Esophagus squamous epithelium (tissue), 5 donors: ENCODE data around the gene RPA1. TPM values are rescaled to one million over a fixed set of nuclear protein-coding genes. Genes with fewer than 3 reads are reported as not detected.

Experiments
- DNase-seq: peaks from one replicate; lab custom pipeline; 2025; lab: John Stamatoyannopoulos, UW
- H3K27ac ChIP-seq, 4 donors: fragments of 200-600 bp; sonication (generic); one replicate each; pipeline ENCODE4 v1.5.1; 2016 to 2019; ENCODE audit warnings: mild to moderate bottlenecking in 1 of 4
- H3K27me3 ChIP-seq, 4 donors: fragments of 200-600 bp; sonication (generic); 1 replicate in 3 of 4; 2 replicates in 1 of 4; pipeline versions ENCODE4 v1.5.1 to v1.6.0; 2017 to 2021; ENCODE audit warnings: antibody characterized with exemption in 1 of 4
- H3K36me3 ChIP-seq, 3 donors: fragments of 200-600 bp; sonication (generic); one replicate each; pipeline ENCODE4 v1.5.1; 2016 to 2019
- H3K4me1 ChIP-seq, 3 donors: fragments of 200-600 bp; sonication (generic); one replicate each; pipeline ENCODE4 v1.5.1; 2017 to 2019
- H3K4me3 ChIP-seq, 4 donors: fragments of 200-600 bp; sonication (generic); 1 replicate in 3 of 4; 2 replicates in 1 of 4; pipeline ENCODE4 v1.5.1; 2016 to 2019; ENCODE audit warnings: mild to moderate bottlenecking in 2 of 4, moderate library complexity in 1 of 4
- H3K9me3 ChIP-seq, 3 donors: fragments of 200-600 bp; sonication (generic); one replicate each; pipeline ENCODE4 v1.5.1; 2016 to 2019
- POLR2A ChIP-seq, 4 donors: fragments of 450-650 bp; IDR thresholded peaks; one replicate each; pipeline ENCODE4 v1.6.1; 2017; ENCODE audit warnings: antibody characterized with exemption in 4 of 4, mild to moderate bottlenecking in 4 of 4, moderate library complexity in 3 of 4
- WGBS, 2 donors: methylation state at CpG; one replicate each; pipeline ENCODE4 v1.1.5; 2018; 5-methylcytosine and 5-hydroxymethylcytosine counted together
- intact Hi-C: fragments of 100-400 bp; cut with DNase I; formaldehyde crosslinking; loops from one replicate; pipeline ENCODE4 v1.15.0; 2022
- total RNA-seq, 4 donors: library from RNA; depleted of rRNA; stranded (reverse); fragments of >200 nt; gene quantifications; one replicate each; pipeline ENCODE4 v1.1.0, GENCODE V29; 2016
- TF ChIP-seq, protein P1 (sequence below), 6 experiments: fragments of 450-650 bp in 4 of 6; fragments of 200-600 bp in 2 of 6; sonication (generic) in 2 of 6; IDR thresholded peaks; one replicate each; pipeline ENCODE4 v1.5.1; 2016 to 2019; ENCODE audit warnings: antibody characterized with exemption in 6 of 6, mild to moderate bottlenecking in 4 of 6, moderate library complexity in 4 of 6
- donor health status: DM: yes; HTN: yes; CAD: no.

Gene RPA1
- total RNA-seq, 4 donors from 2014 or later: 16.3 to 29.8 (median 25.6) TPM

DNA sequence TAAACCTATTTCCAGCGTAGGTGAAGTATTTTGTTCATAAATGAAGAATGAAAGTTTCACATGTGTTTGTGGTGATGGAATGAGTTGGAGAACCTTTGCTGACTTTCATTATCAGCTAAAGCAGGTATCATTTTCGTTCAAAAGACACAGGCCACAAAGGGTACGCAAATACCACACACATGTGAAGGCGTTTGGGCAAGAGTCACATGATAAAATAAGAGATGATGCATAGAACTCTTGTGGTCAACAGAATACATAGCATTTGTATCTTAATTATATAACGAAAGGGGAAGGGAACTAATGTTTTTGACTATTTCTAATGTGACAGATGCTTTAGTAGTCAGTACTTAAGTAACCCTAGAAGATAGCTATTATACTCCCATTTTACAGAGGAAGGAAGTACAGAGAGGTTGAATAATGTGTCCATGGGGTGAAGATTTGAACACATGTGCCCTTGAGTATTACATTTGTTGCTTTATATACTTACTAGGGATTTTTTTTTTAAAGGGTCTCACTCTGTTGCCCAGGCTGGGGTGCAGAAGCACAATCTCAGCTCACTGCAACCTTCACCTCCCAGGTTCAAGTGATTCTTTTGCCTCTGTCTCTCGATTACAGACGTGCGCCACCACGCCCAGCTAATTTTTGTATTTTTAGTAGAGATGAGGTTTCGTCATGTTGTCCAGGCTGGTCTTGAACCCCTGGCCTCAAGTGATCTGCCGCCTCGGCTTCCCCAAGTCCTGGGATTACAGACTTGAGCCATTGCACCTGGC lies 4.8 kb downstream of the RPA1 start:
- no peak for TF ChIP-seq POLR2A (IDR thresholded peaks at IDR 0.05)
- TF ChIP-seq, protein P1, sequence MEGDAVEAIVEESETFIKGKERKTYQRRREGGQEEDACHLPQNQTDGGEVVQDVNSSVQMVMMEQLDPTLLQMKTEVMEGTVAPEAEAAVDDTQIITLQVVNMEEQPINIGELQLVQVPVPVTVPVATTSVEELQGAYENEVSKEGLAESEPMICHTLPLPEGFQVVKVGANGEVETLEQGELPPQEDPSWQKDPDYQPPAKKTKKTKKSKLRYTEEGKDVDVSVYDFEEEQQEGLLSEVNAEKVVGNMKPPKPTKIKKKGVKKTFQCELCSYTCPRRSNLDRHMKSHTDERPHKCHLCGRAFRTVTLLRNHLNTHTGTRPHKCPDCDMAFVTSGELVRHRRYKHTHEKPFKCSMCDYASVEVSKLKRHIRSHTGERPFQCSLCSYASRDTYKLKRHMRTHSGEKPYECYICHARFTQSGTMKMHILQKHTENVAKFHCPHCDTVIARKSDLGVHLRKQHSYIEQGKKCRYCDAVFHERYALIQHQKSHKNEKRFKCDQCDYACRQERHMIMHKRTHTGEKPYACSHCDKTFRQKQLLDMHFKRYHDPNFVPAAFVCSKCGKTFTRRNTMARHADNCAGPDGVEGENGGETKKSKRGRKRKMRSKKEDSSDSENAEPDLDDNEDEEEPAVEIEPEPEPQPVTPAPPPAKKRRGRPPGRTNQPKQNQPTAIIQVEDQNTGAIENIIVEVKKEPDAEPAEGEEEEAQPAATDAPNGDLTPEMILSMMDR (IDR thresholded peaks at IDR 0.05): no peak
- Histone ChIP-seq H3K27ac (no peak overlapping the region), H3K4me1 (peaks cover 5 to 35% (median 13%) of the 10 kb centered on the region in 3 donors), H3K27me3 (no peaks in the 10 kb centered on the region), H3K36me3 (peaks cover 0 to 23% (median 0%) of the 10 kb centered on the region in 3 donors), H3K9me3 (no peaks in the 10 kb centered on the region), H3K4me3 (no peak overlapping the region)
- WGBS, 2 donors: 76 to 82% methylated on average over 12 of the region's 12 CpGs
- DNase-seq: no peak
- intact Hi-C loops: no loop called here

- Histone ChIP-seq H3K4me1 (peaks cover 0 to 13% (median 0%) of the 10 kb centered on the region in 3 donors), H3K27ac (no peak overlapping the region), H3K27me3 (no peaks in the 10 kb centered on the region), H3K9me3 (no peaks in the 10 kb centered on the region), H3K36me3 (peaks cover 0 to 42% (median 7%) of the 10 kb centered on the region in 3 donors), H3K4me3 (no peak overlapping the region)
- DNase-seq: no peak
- WGBS, 2 donors: 86 to 87% methylated on average over 4 of the region's 4 CpGs
- TF ChIP-seq, protein P1 (IDR thresholded peaks at IDR 0.05): no peak
- TF ChIP-seq POLR2A (IDR thresholded peaks at IDR 0.05): no peak
- intact Hi-C loops: no loop called here
Observed at GRCh38 chr17:1839516-1839915, 9.7 kb downstream of the RPA1 start.

GRCh38 chr17:1843947-1844346 lies 14.1 kb downstream of the RPA1 start:
- Histone ChIP-seq H3K4me3 (no peak overlapping the region), H3K36me3 (peaks cover 0 to 64% (median 7%) of the 10 kb centered on the region in 3 donors), H3K27ac (no peak overlapping the region), H3K4me1 (no peaks in the 10 kb centered on the region), H3K27me3 (no peaks in the 10 kb centered on the region), H3K9me3 (no peaks in the 10 kb centered on the region)
- WGBS, 2 donors: 94% methylated on average over 9 of the region's 9 CpGs
- intact Hi-C loops: no loop called here
- DNase-seq: no peak
- TF ChIP-seq POLR2A (IDR thresholded peaks at IDR 0.05): peak in 1 of 4 donors; percentile 9
- TF ChIP-seq, protein P1 (IDR thresholded peaks at IDR 0.05): no peak

DNA sequence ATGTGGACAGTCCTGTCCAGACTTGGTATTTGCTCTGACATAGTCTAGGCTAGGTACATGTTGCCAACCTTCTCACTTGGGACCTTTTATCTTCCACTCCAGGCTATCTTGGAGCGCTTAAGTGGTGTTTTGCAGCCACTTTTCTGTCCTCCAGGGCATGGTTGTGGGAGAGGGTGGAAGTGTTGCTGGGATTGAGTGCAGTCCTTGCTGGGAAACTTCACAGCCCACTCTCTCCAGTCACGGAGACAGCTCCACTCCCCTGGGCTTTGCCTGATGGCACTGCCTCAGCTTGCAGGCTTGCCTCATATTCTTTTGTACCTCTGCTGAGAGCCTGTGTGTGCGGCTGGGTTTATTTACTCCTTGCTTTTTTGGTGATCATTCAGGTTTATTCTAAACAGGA lies 17.4 kb downstream of the RPA1 start:
- peak overlapping the region in 1 of 4 donors; percentile 46 for H3K27ac ChIP-seq
- peaks cover 0 to 94% (median 10%) of the 10 kb centered on the region in 3 donors for H3K36me3 ChIP-seq
- H3K4me3 ChIP-seq: no peak overlapping the region
- no peaks in the 10 kb centered on the region for H3K27me3 ChIP-seq
- TF ChIP-seq, protein P1 (IDR thresholded peaks at IDR 0.05): no peak
- TF ChIP-seq POLR2A (IDR thresholded peaks at IDR 0.05): no peak
- no peaks in the 10 kb centered on the region for H3K9me3 ChIP-seq
- no peak for DNase-seq
- no peaks in the 10 kb centered on the region for H3K4me1 ChIP-seq
- intact Hi-C loops: no loop called here
- WGBS, 2 donors: 44 to 60% methylated on average over 3 of the region's 3 CpGs

DNA sequence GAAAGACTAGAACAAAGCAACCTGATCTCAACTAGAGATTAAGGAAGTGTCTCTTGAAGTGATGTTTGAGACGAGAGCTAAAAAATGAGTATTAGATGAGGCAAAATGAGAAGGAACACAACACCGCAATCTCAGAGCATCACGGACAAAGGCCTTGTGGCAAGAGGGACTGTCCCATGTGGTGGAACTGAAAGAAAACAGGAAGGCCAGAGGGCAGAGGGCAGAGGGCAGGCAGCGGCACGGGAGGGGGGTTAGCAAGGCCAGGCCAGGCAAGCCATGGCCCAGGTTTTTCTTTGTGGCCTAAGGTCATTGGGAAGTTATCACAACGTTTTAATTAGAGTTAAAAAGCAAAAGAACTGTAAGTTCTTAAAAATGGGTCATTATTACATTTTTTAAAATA lies 22.5 kb downstream of the RPA1 start:
- no peak for DNase-seq
- WGBS, 2 donors: 59 to 77% methylated on average over 6 of the region's 6 CpGs
- Histone ChIP-seq H3K4me1 (no peaks in the 10 kb centered on the region), H3K4me3 (no peak overlapping the region), H3K27me3 (no peaks in the 10 kb centered on the region), H3K36me3 (peaks cover 0 to 87% (median 15%) of the 10 kb centered on the region in 3 donors), H3K27ac (no peak overlapping the region), H3K9me3 (no peaks in the 10 kb centered on the region)
- TF ChIP-seq POLR2A (IDR thresholded peaks at IDR 0.05): no peak
- TF ChIP-seq, protein P1 (IDR thresholded peaks at IDR 0.05): no peak
- intact Hi-C loops: no loop called here
